Suprapubic skin (tissue), 4 donors: ENCODE measurements around the gene PSMD7. TPM values are rescaled to one million over a fixed set of nuclear protein-coding genes. Genes with fewer than 3 reads are reported as not detected.

ENCODE experiments used
- DNase-seq, 2 donors: peaks; one replicate each; pipeline ENCODE4 v3.0.0-alpha.2; 2019; ENCODE audit warnings: low spot score in 2 of 2
- H3K27ac ChIP-seq: fragments of 200-600 bp; sonication (generic); one replicate; pipeline ENCODE4 v1.5.1; 2019
- H3K27me3 ChIP-seq: fragments of 200-600 bp; sonication (generic); one replicate; pipeline ENCODE4 v1.5.1; 2019
- H3K36me3 ChIP-seq: fragments of 200-600 bp; sonication (generic); one replicate; pipeline ENCODE4 v1.5.1; 2019
- H3K4me1 ChIP-seq: fragments of 200-600 bp; sonication (generic); one replicate; pipeline ENCODE4 v1.5.1; 2019
- H3K4me3 ChIP-seq: fragments of 200-600 bp; sonication (generic); one replicate; pipeline ENCODE4 v1.5.1; 2019; ENCODE audit warnings: mild to moderate bottlenecking
- H3K9me3 ChIP-seq: fragments of 200-600 bp; sonication (generic); one replicate; pipeline ENCODE4 v1.5.1; 2019
- EP300 ChIP-seq: sonication (generic); formaldehyde crosslinking; IDR thresholded peaks from one replicate; pipeline ENCODE4 v1.6.1; 2017; ENCODE audit warnings: antibody characterized with exemption
- POLR2A ChIP-seq, 2 donors: fragments of 450-650 bp; IDR thresholded peaks; one replicate each; pipeline ENCODE4 v1.6.1; 2017; ENCODE audit warnings: antibody characterized with exemption in 2 of 2, mild to moderate bottlenecking in 2 of 2, moderate library complexity in 2 of 2
- POLR2AphosphoS5 ChIP-seq, 3 donors: sonication (generic); formaldehyde crosslinking; IDR thresholded peaks; one replicate each; pipeline ENCODE4 v1.6.1; 2017; ENCODE audit warnings: antibody characterized with exemption in 3 of 3
- WGBS: methylation state at CpG from one replicate; pipeline ENCODE4 v1.1.5; 2018; 5-methylcytosine and 5-hydroxymethylcytosine counted together
- total RNA-seq, 4 donors: library from RNA; depleted of rRNA; stranded (reverse); fragments of >200 nt; gene quantifications; one replicate each; pipeline ENCODE4 v1.1.0, GENCODE V29; 2016
- TF ChIP-seq, protein P1 (sequence below), 2 donors: fragments of 200-600 bp in 1 of 2; fragments of 450-650 bp in 1 of 2; sonication (generic) in 1 of 2; IDR thresholded peaks; one replicate each; pipeline ENCODE4 v1.5.1; 2016 to 2019; ENCODE audit warnings: antibody characterized with exemption in 2 of 2, mild to moderate bottlenecking in 1 of 2, moderate library complexity in 1 of 2

PSMD7 gene
- total RNA-seq, 4 donors from 2014 or later, result 55.8 to 81.2 (median 77.0) TPM

DNA sequence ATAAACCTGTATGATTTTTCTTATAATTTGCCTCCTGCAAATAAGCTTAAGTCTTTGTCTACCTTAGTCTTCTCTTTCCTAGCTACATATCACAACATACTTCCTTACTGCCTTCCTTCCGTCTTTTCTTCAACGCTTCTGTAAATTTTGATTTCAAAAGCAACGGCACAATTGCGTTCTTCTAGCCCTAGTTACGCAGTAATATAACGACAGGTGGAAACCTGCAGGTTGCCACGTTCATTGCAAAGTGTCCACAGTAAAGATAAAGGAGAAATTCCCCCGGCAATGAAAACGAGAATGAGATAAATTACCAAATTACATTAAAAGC lies 546 bp upstream of the PSMD7 start:
- TF ChIP-seq, protein P1, sequence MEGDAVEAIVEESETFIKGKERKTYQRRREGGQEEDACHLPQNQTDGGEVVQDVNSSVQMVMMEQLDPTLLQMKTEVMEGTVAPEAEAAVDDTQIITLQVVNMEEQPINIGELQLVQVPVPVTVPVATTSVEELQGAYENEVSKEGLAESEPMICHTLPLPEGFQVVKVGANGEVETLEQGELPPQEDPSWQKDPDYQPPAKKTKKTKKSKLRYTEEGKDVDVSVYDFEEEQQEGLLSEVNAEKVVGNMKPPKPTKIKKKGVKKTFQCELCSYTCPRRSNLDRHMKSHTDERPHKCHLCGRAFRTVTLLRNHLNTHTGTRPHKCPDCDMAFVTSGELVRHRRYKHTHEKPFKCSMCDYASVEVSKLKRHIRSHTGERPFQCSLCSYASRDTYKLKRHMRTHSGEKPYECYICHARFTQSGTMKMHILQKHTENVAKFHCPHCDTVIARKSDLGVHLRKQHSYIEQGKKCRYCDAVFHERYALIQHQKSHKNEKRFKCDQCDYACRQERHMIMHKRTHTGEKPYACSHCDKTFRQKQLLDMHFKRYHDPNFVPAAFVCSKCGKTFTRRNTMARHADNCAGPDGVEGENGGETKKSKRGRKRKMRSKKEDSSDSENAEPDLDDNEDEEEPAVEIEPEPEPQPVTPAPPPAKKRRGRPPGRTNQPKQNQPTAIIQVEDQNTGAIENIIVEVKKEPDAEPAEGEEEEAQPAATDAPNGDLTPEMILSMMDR (IDR thresholded peaks at IDR 0.05), result no peak
- TF ChIP-seq POLR2AphosphoS5 (IDR thresholded peaks at IDR 0.05) (no peak), EP300 (no peak), POLR2A (IDR thresholded peaks at IDR 0.05) (no peak)
- Histone ChIP-seq H3K9me3 (peaks cover 3% of the 10 kb centered on the region), H3K27ac (peak overlapping the region; percentile 92), H3K27me3 (no peaks in the 10 kb centered on the region), H3K36me3 (peaks cover 20% of the 10 kb centered on the region), H3K4me1 (peaks cover 37% of the 10 kb centered on the region), H3K4me3 (peak overlapping the region; percentile 75)
- WGBS, result 3% methylated on average over 9 of the region's 9 CpGs
- DNase-seq, result no peak

DNA sequence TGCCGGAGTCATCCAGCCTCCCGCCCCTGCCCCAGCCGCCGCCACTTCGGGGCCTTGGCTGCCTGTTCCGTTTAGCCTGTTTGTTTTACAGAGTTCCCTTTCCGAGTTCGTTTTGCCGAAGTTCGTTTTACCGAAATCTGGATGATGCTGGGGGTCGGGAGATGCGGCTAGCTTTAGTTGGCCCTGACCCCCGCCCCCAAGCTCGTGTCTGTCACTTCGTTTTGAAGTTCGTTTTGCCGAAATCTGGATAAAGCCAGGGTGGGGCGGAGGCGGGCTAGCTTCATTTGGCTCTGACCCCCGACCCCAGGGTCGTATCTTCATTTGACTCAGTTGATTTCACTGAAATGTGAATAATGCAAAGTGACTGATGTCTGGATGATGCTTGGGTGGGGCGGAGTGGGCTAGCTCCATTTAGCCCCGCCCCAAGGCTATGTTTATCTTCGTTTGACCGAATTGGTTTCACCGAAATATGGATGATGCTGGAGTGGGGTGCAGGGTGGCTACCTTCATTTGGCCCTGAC lies 591 bp downstream of the PSMD7 start:
- peak in 1 of 2 donors; percentile 65 for DNase-seq
- H3K36me3 ChIP-seq, result peaks cover 31% of the 10 kb centered on the region
- WGBS, result 0% methylated on average over 22 of the region's 27 CpGs
- peak overlapping the region; percentile 75 for H3K4me3 ChIP-seq
- H3K27me3 ChIP-seq, result no peaks in the 10 kb centered on the region
- no peak for TF ChIP-seq POLR2AphosphoS5 (IDR thresholded peaks at IDR 0.05)
- TF ChIP-seq POLR2A (IDR thresholded peaks at IDR 0.05), result no peak
- TF ChIP-seq, protein P1 (IDR thresholded peaks at IDR 0.05), result no peak
- no peak for TF ChIP-seq EP300
- peak overlapping the region; percentile 92 for H3K27ac ChIP-seq
- no peaks in the 10 kb centered on the region for H3K9me3 ChIP-seq
- peaks cover 37% of the 10 kb centered on the region for H3K4me1 ChIP-seq

DNA sequence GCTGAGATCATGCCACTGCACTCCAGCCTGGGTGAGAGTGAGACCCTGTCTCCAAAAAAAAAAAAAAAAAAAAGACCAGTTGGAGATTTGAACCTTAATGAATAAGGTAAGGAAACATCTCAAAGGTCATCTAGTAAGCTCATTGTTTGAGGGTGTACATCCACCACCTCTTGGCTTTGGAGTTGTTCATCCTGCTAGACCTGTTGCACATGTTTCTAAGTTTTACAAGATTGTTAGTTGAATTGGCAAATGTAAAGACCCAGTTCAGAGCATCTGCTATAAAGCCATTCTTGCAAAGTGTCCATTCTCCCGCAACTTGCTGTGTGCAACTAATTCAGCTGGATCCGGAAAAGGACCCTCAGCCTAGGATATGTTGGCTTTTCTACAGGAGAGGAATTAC lies 1.5 kb downstream of the PSMD7 start:
- Histone ChIP-seq H3K9me3 (no peaks in the 10 kb centered on the region), H3K27ac (peak overlapping the region; percentile 92), H3K4me1 (peaks cover 34% of the 10 kb centered on the region), H3K36me3 (peaks cover 40% of the 10 kb centered on the region), H3K4me3 (peak overlapping the region; percentile 75), H3K27me3 (no peaks in the 10 kb centered on the region)
- 76% methylated on average over 2 of the region's 2 CpGs for WGBS
- no peak for DNase-seq
- no peak for TF ChIP-seq POLR2AphosphoS5 (IDR thresholded peaks at IDR 0.05)
- TF ChIP-seq, protein P1 (IDR thresholded peaks at IDR 0.05), result no peak
- no peak for TF ChIP-seq EP300
- no peak for TF ChIP-seq POLR2A (IDR thresholded peaks at IDR 0.05)

DNA sequence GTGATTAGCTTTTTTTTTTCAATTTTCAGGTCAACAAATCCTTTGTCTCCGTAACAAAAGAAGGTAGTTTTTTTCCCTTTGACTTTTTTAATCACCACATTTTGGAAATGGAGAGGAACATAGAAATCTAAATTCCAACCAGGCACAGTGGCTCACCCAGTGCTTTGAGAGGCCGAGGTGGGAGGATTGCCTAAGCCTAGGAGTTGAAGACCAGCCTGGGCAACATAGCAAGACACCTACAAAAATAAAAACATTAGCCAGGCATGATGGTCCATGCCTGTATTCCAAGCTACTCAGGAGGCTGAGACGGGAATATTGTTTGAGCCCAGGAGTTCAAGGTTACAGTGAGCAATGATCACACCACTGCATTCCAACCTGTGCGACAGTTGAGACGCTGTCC lies 5.7 kb downstream of the PSMD7 start:
- no peak overlapping the region for H3K4me3 ChIP-seq
- peaks cover 83% of the 10 kb centered on the region for H3K36me3 ChIP-seq
- DNase-seq, result no peak
- WGBS, result 91% methylated on average over 5 of the region's 5 CpGs
- no peak overlapping the region for H3K27ac ChIP-seq
- TF ChIP-seq, protein P1 (IDR thresholded peaks at IDR 0.05), result no peak
- TF ChIP-seq EP300 (no peak), POLR2AphosphoS5 (IDR thresholded peaks at IDR 0.05) (no peak), POLR2A (IDR thresholded peaks at IDR 0.05) (no peak)
- H3K4me1 ChIP-seq, result peaks cover 25% of the 10 kb centered on the region
- no peaks in the 10 kb centered on the region for H3K27me3 ChIP-seq
- H3K9me3 ChIP-seq, result no peaks in the 10 kb centered on the region

DNA sequence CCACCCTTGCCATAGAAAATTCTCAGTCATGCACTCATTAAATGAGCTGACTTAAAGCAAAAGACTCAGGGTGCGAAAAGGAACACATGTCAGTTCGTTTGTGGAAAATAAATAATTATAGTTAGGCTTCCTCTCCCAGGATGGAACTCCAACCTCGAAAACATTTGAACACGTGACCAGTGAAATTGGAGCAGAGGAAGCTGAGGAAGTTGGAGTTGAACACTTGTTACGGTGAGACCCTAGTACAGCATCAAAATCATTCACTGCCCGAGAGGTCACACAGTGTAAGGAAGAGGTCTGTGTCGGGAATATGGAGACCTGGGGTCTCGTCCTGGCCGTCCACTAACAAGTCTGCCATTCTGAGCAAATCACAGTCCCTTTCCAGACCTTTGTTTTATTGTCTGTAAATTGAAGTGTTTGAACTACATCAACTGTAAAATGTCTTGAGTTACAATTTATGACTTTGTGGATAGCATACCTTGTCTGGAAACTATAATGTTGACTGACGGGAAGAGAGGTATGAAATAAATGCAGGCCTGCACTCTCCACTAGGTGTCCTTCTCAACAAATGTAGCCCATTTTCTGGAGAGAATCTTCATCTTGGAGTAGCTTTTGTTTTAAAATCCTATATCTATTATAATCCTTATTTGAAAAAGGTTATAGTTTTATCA lies 7.7 kb downstream of the PSMD7 start:
- peak in 1 of 2 donors; percentile 0 for DNase-seq
- TF ChIP-seq, protein P1 (IDR thresholded peaks at IDR 0.05), result peak in 1 of 2 donors; percentile 18
- TF ChIP-seq EP300, result no peak

More for the DNA sequence above, 7.7 kb downstream of the PSMD7 start:
- Histone ChIP-seq H3K4me1 (peaks cover 5% of the 10 kb centered on the region), H3K4me3 (no peak overlapping the region), H3K9me3 (no peaks in the 10 kb centered on the region), H3K36me3 (peaks cover 85% of the 10 kb centered on the region), H3K27me3 (no peaks in the 10 kb centered on the region), H3K27ac (no peak overlapping the region)
- 81% methylated on average over 10 of the region's 10 CpGs for WGBS
